Smooth muscle cell (in vitro differentiated cells): Measurements from ENCODE around the gene UBASH3B. TPM values are rescaled to one million over a fixed set of nuclear protein-coding genes. Genes with fewer than 3 reads are reported as not detected.
A peak's percentile ranks its signal among the peaks of the same experiment; 100 is the strongest.

ENCODE experiments used
- DNase-seq: peaks from one replicate; lab custom pipeline; 2025; ENCODE audit not compliant: unreplicated experiment; lab: John Stamatoyannopoulos, UW
- H2AFZ ChIP-seq: fragments of 200-600 bp; sonication (generic); 2 replicates; pipeline ENCODE4 v1.6.0; 2016; ENCODE audit warnings: antibody characterized with exemption, low read depth, mild to moderate bottlenecking
- H3F3A ChIP-seq: fragments of 200-600 bp; sonication (generic); 2 replicates; pipeline ENCODE4 v1.6.0; 2017; ENCODE audit warnings: antibody characterized with exemption, low read depth
- H3K27ac ChIP-seq: fragments of 200-600 bp; sonication (generic); 2 replicates; pipeline ENCODE4 v1.5.1; 2016; ENCODE audit warnings: low read depth, mild to moderate bottlenecking
- H3K27me3 ChIP-seq: fragments of 200-600 bp; sonication (generic); 2 replicates; pipeline ENCODE4 v1.6.1; 2016; ENCODE audit warnings: low read depth, mild to moderate bottlenecking
- H3K36me3 ChIP-seq: fragments of 200-600 bp; sonication (generic); 2 replicates; pipeline ENCODE4 v1.5.1; 2016; ENCODE audit warnings: low read depth
- H3K4me1 ChIP-seq: fragments of 200-600 bp; sonication (generic); 2 replicates; pipeline ENCODE4 v1.5.1; 2016; ENCODE audit warnings: low read depth
- H3K4me2 ChIP-seq: fragments of 200-600 bp; sonication (generic); 2 replicates; pipeline ENCODE4 v1.6.0; 2016; ENCODE audit warnings: mild to moderate bottlenecking
- H3K4me3 ChIP-seq: fragments of 200-600 bp; sonication (generic); 2 replicates; pipeline ENCODE4 v1.5.1; 2016; ENCODE audit warnings: mild to moderate bottlenecking
- H3K79me2 ChIP-seq: fragments of 200-600 bp; sonication (generic); 2 replicates; pipeline ENCODE4 v1.6.0; 2016; ENCODE audit warnings: low read depth, mild to moderate bottlenecking
- H3K9ac ChIP-seq: fragments of 200-600 bp; sonication (generic); 2 replicates; pipeline ENCODE4 v1.6.0; 2016; ENCODE audit warnings: low read depth
- H3K9me3 ChIP-seq: fragments of 200-600 bp; sonication (generic); replicated peaks from 2 replicates; pipeline ENCODE4 v1.5.1; 2016; ENCODE audit warnings: low read depth
- H4K20me1 ChIP-seq: fragments of 200-600 bp; sonication (generic); 2 replicates; pipeline ENCODE4 v1.6.0; 2016; ENCODE audit warnings: low read depth
- WGBS: methylation state at CpG from one replicate; pipeline ENCODE4 v1.1.7; 2016; ENCODE audit warnings: low lambda C conversion rate; 5-methylcytosine and 5-hydroxymethylcytosine counted together
- polyA plus RNA-seq: library from polyadenylated mRNA; unstranded; fragments of >200 nt; fragmentation: Nextera tagmentation; extraction: Ambion mirVana; gene quantifications from 2 replicates; pipeline ENCODE4 v1.2.1, GENCODE V29; 2016
- total RNA-seq: library from RNA; depleted of rRNA; stranded (reverse); fragments of >200 nt; gene quantifications from 2 replicates; pipeline ENCODE4 v1.2.3, GENCODE V29; 2014
- TF ChIP-seq, protein P1 (sequence below): fragments of 200-600 bp; sonication (generic); IDR thresholded peaks from 2 replicates; pipeline ENCODE4 v1.5.1; 2017; ENCODE audit warnings: borderline replicate concordance, mild to moderate bottlenecking, antibody characterized with exemption; ENCODE audit not compliant: insufficient read depth, poor library complexity, severe bottlenecking

UBASH3B gene
- total and polyA plus RNA-seq, 2 experiments from 2014 or later: 15.8 to 30.5 TPM

DNA sequence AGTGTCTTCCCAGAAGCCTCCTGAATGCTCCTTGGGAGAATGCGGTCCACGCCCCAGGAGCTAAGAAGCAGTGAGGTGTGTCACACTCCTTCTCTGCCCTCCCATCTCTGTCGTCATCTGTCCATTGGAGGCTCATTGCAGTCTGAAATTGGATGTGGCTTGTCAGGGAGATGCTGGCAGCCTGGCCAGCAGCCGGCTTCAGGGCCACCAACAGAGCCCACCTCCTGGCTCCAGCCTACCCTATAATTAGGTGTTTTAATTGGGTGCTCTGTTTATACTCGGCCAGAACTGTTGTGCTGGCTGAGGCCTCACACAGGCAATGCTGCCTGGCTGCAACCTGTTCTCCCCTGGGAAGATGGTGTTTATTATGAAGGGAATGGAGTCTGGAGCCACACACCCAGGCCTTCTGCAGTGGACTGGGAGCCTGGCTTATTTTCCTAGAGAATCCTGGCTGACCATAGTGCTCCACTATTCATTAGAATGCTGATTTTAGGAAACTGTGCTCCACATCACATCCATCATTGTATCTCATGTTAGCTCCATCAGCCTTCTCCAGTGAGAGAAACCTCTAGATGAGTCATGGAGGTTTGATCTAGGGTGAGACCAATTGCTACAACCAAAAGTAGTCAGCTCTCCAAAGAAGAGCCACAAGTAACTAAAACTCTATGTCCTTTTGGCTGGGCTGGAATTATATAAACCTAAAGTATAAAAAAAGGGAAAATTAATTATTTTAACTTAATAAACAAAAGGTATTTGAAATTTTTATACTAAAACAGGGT is 96.0 kb downstream of the UBASH3B start:
- H3K27me3 ChIP-seq: no peaks in the 10 kb centered on the region
- H4K20me1 ChIP-seq: peaks cover 10% of the 10 kb centered on the region
- H3K9ac ChIP-seq: no peak overlapping the region
- TF ChIP-seq, protein P1, sequence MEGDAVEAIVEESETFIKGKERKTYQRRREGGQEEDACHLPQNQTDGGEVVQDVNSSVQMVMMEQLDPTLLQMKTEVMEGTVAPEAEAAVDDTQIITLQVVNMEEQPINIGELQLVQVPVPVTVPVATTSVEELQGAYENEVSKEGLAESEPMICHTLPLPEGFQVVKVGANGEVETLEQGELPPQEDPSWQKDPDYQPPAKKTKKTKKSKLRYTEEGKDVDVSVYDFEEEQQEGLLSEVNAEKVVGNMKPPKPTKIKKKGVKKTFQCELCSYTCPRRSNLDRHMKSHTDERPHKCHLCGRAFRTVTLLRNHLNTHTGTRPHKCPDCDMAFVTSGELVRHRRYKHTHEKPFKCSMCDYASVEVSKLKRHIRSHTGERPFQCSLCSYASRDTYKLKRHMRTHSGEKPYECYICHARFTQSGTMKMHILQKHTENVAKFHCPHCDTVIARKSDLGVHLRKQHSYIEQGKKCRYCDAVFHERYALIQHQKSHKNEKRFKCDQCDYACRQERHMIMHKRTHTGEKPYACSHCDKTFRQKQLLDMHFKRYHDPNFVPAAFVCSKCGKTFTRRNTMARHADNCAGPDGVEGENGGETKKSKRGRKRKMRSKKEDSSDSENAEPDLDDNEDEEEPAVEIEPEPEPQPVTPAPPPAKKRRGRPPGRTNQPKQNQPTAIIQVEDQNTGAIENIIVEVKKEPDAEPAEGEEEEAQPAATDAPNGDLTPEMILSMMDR: no peak
- H3K4me1 ChIP-seq: peaks cover 40% of the 10 kb centered on the region
- no peak overlapping the region for H3K4me3 ChIP-seq
- DNase-seq: no peak
- H3K4me2 ChIP-seq: no peak overlapping the region
- peaks cover 13% of the 10 kb centered on the region for H3K79me2 ChIP-seq
- peaks cover 21% of the 10 kb centered on the region for H3F3A ChIP-seq
- 54% methylated on average over 5 of the region's 5 CpGs for WGBS
- H2AFZ ChIP-seq: no peak overlapping the region
- no peaks in the 10 kb centered on the region for H3K36me3 ChIP-seq
- H3K9me3 ChIP-seq: no peaks in the 10 kb centered on the region
- peak overlapping the region; percentile 5 for H3K27ac ChIP-seq

DNA sequence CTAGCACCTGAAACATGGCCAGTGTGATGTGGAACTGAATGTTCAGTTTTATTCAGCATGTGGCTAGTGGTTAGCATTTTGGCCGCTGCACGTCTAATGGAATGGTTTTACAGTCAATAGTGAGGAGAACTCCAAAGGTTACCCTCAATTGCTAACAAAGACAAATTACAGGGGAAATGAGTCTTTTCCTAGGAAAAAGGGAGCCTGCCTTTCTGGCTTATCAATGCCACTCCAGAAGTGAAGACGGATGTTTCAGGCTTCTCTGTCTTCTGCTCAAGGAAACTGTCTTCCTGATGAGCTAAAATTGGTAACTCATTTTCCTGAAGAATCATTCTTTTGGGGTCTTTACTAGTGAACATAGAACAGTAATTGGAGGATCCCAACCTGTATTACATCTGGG is 98.5 kb downstream of the UBASH3B start:
- DNase-seq: no peak
- Histone ChIP-seq H3K4me3 (no peak overlapping the region), H4K20me1 (peaks cover 10% of the 10 kb centered on the region), H3F3A (peaks cover 7% of the 10 kb centered on the region), H3K9ac (no peak overlapping the region), H3K4me2 (no peak overlapping the region), H3K27me3 (no peaks in the 10 kb centered on the region), H3K79me2 (peaks cover 22% of the 10 kb centered on the region), H2AFZ (no peak overlapping the region), H3K4me1 (peaks cover 17% of the 10 kb centered on the region), H3K27ac (no peak overlapping the region), H3K36me3 (no peaks in the 10 kb centered on the region), H3K9me3 (no peaks in the 10 kb centered on the region)
- TF ChIP-seq, protein P1: no peak
- 92% methylated on average over 3 of the region's 3 CpGs for WGBS

DNA sequence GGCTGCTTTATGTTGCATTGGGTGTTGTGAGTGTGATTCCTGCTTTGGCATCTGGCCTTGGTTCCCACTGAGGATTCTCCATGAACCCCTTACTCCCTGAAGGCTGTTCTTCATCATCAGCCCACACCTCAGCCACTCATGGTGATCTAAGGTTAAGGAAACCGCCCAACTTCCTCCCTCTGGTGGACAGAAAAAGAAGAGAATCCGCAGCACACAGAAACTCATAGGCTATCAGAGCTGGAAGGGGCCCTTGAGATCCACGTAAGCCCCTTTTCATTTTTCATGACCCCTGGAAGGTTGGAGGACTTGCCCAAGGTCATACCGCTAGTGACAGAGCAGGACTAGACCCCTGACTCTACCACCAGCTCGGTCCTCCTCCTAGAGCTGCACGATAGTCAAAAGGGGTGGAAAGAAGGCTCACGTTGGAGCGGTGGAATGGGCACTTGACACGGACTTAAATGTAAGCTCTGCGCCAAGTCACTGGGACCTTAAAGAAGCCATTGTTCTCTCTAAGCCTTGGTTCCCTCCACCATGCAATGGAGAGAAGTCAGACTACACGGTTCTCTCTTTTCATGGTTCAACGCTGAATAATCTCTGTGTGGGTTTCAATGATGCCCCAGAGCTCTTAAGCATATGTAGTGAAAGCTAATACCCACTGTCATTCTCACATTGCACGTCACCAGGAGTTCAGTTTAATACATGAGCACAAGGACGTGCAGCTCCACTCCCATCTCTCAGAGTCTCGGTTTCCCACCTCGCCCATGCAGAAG is 99.2 kb downstream of the UBASH3B start:
- peak overlapping the region; percentile 68 for H3K4me2 ChIP-seq
- no peak overlapping the region for H3K9ac ChIP-seq
- H3K4me3 ChIP-seq: no peak overlapping the region
- no peak for DNase-seq
- H3K9me3 ChIP-seq: no peaks in the 10 kb centered on the region
- H3K27ac ChIP-seq: peak overlapping the region; percentile 41
- 69% methylated on average over 16 of the region's 16 CpGs for WGBS
- peaks cover 12% of the 10 kb centered on the region for H3K4me1 ChIP-seq
- no peaks in the 10 kb centered on the region for H3K36me3 ChIP-seq
- H3F3A ChIP-seq: peaks cover 6% of the 10 kb centered on the region
- H3K79me2 ChIP-seq: peaks cover 22% of the 10 kb centered on the region
- no peak overlapping the region for H2AFZ ChIP-seq
- TF ChIP-seq, protein P1: peak; percentile 40
- H4K20me1 ChIP-seq: peaks cover 7% of the 10 kb centered on the region
- no peaks in the 10 kb centered on the region for H3K27me3 ChIP-seq
